Occipital lobe (tissue), 2 donors: Measurements from ENCODE around the gene MSX2. TPM values are rescaled to one million over a fixed set of nuclear protein-coding genes. Genes with fewer than 3 reads are reported as not detected.

Source experiments
- DNase-seq: peaks from one replicate; lab custom pipeline; 2025; lab: John Stamatoyannopoulos, UW
- total RNA-seq: library from RNA; depleted of rRNA; stranded (reverse); fragments of >200 nt; gene quantifications from one replicate; pipeline ENCODE4 v1.2.3, GENCODE V29; 2014

MSX2 gene
- total RNA-seq, 1 donor from 2014 or later, result not detected

GRCh38 chr5:174718880-174719610, 5.3 kb upstream of the MSX2 start:
- DNase-seq, result no peak

GRCh38 chr5:174719793-174720611, 4.4 kb upstream of the MSX2 start:
- DNase-seq, result no peak

DNA sequence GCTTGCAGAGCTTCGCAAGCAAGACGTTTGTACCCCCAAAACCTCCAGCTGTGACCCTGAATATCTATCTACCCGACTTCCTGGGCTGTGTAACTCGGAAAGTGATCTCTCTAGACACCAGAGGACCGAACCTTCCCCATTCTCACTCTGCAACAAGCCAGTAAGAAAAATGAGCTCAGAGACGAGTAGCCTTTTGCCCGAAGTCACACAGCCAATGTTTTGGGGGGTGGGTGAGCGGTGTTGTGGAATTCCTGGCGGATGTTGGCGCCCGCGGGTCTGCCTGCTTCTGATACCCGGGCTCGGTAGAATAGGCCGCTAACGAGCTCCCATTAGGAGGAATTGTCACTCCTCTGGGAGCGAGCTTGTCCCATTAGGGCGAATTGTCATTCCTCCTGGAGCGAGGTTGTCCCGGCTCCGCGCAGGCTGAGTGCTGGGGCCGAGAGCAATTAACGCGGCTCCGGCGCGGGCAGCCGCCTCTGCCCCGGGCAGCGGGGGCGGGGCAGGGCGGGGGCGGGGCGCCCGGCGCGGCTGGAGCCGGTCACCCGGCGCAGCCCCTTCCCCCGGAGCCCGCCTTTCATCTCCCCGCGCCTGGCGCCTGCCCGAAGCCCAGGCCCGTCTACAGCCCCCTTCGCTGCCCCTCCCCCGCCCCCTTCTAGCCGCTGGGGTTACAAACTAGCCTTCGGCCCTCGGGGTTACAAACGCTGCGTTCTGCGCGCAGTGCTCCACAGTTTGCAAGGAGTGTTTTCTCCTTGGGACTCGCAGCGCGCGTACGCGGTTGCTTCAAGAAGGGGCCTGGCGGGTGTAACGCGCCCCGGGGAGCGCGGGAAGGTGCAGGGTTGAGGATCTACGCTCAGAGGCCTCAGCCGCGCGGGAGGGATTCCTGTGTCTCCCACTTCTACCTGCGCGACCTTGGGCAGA, 3.5 kb upstream of the MSX2 start:
- DNase-seq, result no peak

DNA sequence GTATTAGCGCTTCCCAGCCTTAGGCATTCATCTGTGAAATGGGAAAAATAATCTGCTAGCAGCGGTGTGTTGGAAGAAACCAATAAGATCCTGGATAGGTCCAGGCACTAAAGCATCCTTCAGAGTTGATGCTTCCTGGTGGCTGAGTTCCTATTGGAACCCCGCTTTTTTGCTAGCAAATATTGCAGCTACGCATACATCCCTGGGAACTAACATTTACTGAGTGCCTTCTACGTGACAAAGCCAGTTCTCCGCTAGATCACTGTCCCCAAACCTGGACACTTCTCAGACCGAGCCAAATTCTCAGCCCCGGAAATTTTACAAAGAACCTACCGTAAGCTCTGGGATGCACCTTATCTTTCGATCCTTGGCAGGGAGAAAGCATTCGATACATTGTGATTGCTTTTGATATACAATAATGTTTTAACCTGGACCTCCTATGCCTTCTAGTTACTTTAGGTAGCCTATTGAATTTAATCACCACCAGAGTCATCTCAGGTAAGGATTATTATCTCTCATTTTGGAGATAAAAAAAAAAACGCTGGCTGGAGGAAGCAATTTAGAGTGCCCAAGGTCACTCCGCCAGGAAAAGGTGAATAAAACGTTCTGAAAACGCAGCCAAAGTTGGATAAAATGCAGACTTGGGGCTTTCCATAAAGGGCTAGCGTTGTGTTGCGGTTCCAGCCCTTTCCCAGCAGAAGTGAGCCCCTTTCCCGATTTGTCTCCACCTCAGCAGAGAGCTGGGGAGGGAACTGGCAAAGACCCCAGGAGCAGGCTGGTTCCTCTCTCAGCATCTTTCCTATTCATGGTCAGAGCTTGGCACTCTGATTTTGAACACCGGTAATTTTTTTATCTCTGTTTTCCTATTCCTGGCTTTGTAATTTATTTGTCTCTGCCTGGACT, 2.6 kb upstream of the MSX2 start:
- no peak for DNase-seq

GRCh38 chr5:174722500-174722899, 1.9 kb upstream of the MSX2 start:
- no peak for DNase-seq

GRCh38 chr5:174723315-174723978, 935 bp upstream of the MSX2 start:
- no peak for DNase-seq

DNA sequence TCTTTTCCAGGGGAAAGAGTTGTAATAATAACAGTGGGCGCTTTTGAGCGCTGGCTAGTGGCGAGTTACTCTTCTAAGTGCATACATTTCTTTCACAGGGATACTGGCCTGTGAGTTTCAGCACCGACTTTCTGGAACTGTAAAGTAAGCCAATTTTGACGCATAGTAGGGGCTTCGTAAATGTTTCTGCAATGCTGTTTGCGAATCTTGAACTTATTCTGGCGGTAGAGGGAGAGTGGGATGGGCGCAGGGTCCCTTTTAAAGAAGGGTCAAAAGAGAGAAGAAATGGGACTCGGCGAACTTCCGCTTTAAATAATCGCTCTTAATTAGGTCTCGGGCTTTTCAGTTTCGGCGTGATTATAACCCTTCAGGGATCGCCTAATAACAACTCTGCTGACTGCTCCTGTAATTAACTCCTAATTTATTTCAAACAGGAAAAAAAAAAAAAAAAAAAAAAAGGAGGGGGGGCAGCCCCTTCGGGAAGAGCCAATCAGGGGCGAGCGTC, 351 bp upstream of the MSX2 start:
- DNase-seq, result no peak

GRCh38 chr5:174725261-174725990, 1.0 kb downstream of the MSX2 start:
- DNase-seq, result no peak

DNA sequence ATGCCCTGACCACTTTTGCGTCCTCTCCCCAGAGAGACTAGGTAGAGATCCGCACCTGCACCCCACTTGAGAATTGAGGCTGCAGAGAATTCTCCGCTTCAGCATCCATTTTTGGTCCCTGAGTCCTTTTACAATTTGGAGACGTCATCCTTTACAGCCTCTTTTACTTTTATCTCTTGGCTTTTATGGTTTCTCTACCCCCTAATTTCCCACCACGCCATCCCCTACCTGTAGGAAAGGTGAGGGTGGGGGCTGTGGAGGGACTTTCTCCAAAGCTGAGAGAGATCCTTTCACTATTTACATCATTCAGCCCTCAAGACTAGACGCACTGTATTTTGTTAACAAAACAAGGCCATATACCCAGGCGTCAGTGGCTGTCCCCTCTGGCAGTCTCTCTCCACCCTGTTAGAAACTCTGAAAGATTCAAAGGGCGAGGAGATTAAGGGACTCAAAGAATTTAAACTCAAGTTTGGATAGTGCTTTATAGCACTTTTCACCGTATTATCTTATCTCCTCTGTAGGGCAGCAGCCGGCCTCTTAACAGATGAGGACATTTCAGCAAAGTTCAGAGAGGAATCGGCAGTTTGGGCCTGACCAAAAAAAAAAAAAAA, 1.7 kb downstream of the MSX2 start:
- DNase-seq, result no peak

DNA sequence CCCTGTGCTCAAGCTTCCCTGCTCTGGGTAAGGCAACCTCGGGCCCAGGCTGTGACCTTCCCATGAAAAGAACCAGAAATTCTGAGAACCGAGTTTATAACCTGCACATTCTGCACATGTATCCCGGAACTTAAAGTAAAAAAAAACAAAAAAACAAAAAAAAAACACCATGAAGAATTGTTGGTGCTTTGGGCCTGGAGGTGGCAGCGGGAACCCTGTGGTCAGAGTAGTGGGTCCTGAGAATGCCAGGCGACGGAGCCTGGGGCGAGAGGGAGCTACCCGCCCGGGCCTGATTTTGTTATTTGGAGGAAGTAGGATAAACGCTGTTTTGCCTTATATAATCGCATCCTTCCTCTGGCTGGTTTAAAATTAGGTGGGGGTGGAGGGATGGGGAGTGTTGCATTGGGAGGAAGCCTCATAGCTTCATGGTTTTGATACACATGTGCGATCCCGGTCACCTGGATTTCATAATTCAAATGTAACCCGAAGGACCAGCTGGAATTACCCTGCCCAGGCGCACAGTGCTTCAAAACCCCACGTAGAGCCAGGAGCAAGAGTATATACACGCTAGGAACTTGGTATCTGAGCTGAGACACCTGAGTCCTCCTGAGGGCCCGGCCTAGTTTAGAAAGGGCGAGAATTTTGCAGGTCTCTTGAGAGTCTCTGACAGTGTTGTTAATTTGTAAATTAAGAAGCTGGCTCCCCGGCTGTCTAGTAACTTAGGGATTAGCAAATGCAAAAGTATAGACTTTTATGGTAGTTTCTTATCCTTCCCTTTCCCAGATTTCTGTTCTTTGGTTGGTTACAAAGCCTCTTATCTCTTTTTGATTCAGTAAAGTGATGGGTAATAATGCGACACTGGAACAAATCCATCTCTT, 2.8 kb downstream of the MSX2 start:
- no peak for DNase-seq

DNA sequence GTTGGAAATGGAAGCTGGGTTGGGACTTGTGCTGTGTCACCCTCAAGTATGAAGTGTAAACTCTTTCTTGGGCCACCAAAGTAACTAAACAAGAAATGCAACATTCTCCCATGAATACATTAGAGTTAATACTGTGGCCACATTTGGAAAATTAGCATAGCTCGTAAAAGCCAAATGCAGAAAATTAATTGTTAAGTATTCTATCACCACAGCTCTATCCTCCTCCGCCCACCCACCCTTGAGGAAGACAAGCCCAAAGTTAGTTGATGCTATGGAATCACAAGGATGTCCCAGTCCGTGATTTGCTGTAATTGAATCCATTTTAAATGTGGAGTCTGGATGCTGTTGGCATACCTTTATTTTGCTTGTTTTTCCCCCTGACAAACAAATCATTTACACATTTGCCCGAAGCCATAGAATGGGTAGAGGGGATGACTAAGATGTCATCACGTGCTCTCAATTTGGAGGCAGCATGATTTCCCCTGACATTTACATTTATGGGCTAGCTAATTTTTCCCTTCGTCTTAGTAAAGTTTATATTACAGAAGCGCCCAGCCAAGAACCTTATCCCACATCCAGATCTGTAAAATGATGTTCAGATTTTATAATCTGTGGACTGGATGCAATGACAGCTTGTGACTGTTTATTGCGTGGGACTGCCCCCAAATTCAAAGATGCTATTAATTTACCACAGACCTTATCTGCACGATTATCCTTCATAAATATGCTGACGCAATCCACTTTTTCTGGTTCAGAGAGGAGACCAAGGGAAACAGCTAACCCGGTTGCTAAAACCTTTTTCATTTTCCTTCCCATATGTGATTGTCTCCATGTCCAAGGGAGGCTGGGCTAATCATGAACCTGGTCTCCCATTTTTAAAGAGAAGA, 3.7 kb downstream of the MSX2 start:
- no peak for DNase-seq

- DNase-seq, result no peak
Observed at GRCh38 chr5:174729075-174729680, 4.8 kb downstream of the MSX2 start.

- DNase-seq, result no peak
Observed at GRCh38 chr5:174731214-174732035, 7.0 kb downstream of the MSX2 start.

GRCh38 chr5:174732036-174733020, 7.9 kb downstream of the MSX2 start:
- no peak for DNase-seq
